Erythroblast (primary cell): Measurements from ENCODE around the gene ART4.

Experiments
- DNase-seq, 2 experiments: peaks; one replicate each; lab custom pipeline; 2025; lab: John Stamatoyannopoulos, UW
- GATA1 ChIP-seq: IDR thresholded peaks from 2 replicates; pipeline ENCODE4 v1.6.1; 2011; ENCODE audit warnings: low read depth, mild to moderate bottlenecking, control low read depth, low read length, moderate library complexity
- POLR2A ChIP-seq: IDR thresholded peaks from 2 replicates; pipeline ENCODE4 v1.6.1; 2011; ENCODE audit warnings: mild to moderate bottlenecking, low read length

The ART4 gene

GRCh38 chr12:14781563-14781962 is 61.8 kb downstream of the ART4 start:
- DNase-seq = no peak
- TF ChIP-seq GATA1 (no peak), POLR2A (no peak)

- DNase-seq = no peak
- TF ChIP-seq GATA1 (no peak), POLR2A (no peak)
Measured at GRCh38 chr12:14780859-14781258, 62.5 kb downstream of the ART4 start.

GRCh38 chr12:14779834-14780233 is 63.5 kb downstream of the ART4 start:
- TF ChIP-seq POLR2A = no peak
- no peak for TF ChIP-seq GATA1
- peak in 1 of 2 experiments; percentile 5 for DNase-seq

- TF ChIP-seq GATA1 = no peak
- no peak for TF ChIP-seq POLR2A
- peak in 1 of 2 experiments; percentile 4 for DNase-seq
Measured at GRCh38 chr12:14777271-14777670, 66.1 kb downstream of the ART4 start.

- no peak for TF ChIP-seq GATA1
- DNase-seq = peak; percentile 42 to 53
Measured at GRCh38 chr12:14776236-14776961, 66.9 kb downstream of the ART4 start.

GRCh38 chr12:14775636-14775980 is 67.7 kb downstream of the ART4 start:
- no peak for DNase-seq
- peak; percentile 13 for TF ChIP-seq POLR2A
- TF ChIP-seq GATA1 = no peak
